ENCODE results near the gene AUNIP. TPM values are rescaled to one million over a fixed set of nuclear protein-coding genes. Genes with fewer than 3 reads are reported as not detected.

The AUNIP gene
- total RNA-seq, 1 experiment from 2014 or later = 9.4 TPM

DNA sequence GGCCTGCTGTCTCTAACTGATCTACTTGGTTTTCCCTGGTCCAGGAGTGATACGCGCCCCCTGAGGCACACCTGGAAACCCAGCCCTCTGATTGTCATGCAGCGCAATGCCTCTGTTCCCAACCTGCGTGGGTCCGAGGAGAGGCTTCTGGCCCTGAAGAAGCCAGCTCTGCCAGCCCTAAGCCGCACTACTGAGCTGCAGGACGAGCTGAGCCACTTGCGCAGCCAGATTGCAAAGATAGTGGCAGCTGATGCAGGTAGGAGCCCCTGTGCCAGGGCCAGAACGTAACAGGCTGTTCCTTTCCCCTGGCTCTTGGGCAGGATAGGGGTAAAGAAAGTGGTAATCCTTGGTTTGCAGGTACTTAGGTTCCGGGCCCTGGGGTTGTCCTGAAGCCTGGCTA lies 32.7 kb downstream of the AUNIP start:
- Mint-ChIP-seq H3K27me3 (ENCODE audit: insufficient read depth, unreplicated experiment) (no peaks in the 10 kb centered on the region), H3K36me3 (ENCODE audit: insufficient read depth, unreplicated experiment) (peaks cover 60% of the 10 kb centered on the region), H3K4me1 (ENCODE audit: insufficient read depth, unreplicated experiment) (peaks cover 14% of the 10 kb centered on the region), H3K4me3 (ENCODE audit: unreplicated experiment) (no peak overlapping the region), H3K9me3 (ENCODE audit: unreplicated experiment) (no peaks in the 10 kb centered on the region), H3K27ac (ENCODE audit: low read depth, unreplicated experiment) (no peak overlapping the region)
- DNase-seq (ENCODE audit: unreplicated experiment) = no peak
- ChIA-PET CTCF (interaction anchor here (0.6 to 1.1 kb wide), 3 partner anchors 13 to 704 kb away, joined by 3 read pairs; no protein-coding TSS in a partner anchor), POLR2A (no interaction called here)
- intact Hi-C loops (cut with micrococcal nuclease) = no loop called here
- no peak for TF ChIP-seq CTCF (IDR thresholded peaks at IDR 0.05; ENCODE audit: unreplicated experiment)
- no TSS peak for BruUV-seq (replicated peaks)

DNA sequence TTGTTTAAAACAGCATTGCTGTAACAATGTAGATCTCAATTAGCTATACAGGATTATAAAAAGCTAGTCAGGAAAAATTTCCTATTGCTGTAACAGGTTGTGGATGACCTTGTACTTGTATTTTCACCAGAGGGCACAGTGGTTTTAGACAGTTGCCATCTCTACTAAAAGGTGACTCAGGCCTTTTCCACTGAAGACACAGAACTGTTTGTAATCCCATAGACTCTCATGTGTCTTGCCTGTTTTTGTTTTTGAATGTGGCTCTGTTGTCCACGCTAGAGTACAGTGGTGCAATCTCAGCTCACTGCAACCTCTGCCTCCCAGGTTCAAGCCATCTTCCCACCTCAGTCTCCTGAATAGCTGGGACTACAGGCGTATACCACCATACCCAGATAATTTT lies 33.7 kb downstream of the AUNIP start:
- POLR2A ChIA-PET = interaction anchor here (1.0 kb wide), 1 partner anchor 77 kb away, joined by 3 read pairs; no protein-coding TSS in a partner anchor
- intact Hi-C loops (cut with micrococcal nuclease) = no loop called here
- DNase-seq (ENCODE audit: unreplicated experiment) = no peak
- no peak overlapping the region for H3K27ac Mint-ChIP-seq (ENCODE audit: low read depth, unreplicated experiment)
- H3K4me3 Mint-ChIP-seq (ENCODE audit: unreplicated experiment) = no peak overlapping the region
- CTCF ChIA-PET = interaction anchor here (0.7 to 1.1 kb wide), 3 partner anchors 209 to 705 kb away, joined by 3 read pairs; no protein-coding TSS in a partner anchor
- no TSS peak for BruUV-seq (replicated peaks)
- H3K9me3 Mint-ChIP-seq (ENCODE audit: unreplicated experiment) = no peaks in the 10 kb centered on the region
- H3K27me3 Mint-ChIP-seq (ENCODE audit: insufficient read depth, unreplicated experiment) = no peaks in the 10 kb centered on the region
- no peak for TF ChIP-seq CTCF (IDR thresholded peaks at IDR 0.05; ENCODE audit: unreplicated experiment)
- peaks cover 50% of the 10 kb centered on the region for H3K36me3 Mint-ChIP-seq (ENCODE audit: insufficient read depth, unreplicated experiment)
- H3K4me1 Mint-ChIP-seq (ENCODE audit: insufficient read depth, unreplicated experiment) = peaks cover 22% of the 10 kb centered on the region

DNA sequence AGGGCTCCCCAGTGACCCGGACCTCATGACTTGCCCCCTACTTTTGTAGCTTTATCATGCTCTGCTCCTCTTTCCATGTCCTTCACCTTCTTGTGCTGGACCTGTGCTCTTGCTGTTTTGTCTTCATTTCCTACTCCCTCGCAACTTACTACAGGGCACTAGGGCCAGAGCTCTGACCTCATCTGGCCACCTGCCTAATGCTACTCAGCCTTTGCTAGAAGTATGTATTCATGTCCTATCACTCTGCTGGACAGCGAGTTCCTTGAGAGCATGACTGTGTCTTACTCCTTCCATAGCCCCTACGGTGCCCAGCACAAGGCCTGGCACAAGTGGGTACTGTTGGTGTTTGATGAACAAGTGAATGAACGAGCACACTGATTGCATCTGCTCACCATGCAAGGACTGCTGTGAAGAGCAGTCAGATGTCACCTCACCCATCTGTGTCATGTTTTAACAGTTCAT lies 37.6 kb downstream of the AUNIP start:
- no TSS peak for BruUV-seq (replicated peaks)
- H3K9me3 Mint-ChIP-seq (ENCODE audit: unreplicated experiment) = no peaks in the 10 kb centered on the region
- TF ChIP-seq CTCF (IDR thresholded peaks at IDR 0.05; ENCODE audit: unreplicated experiment) = no peak
- H3K4me1 Mint-ChIP-seq (ENCODE audit: insufficient read depth, unreplicated experiment) = peaks cover 33% of the 10 kb centered on the region
- peak overlapping the region; percentile 79 for H3K4me3 Mint-ChIP-seq (ENCODE audit: unreplicated experiment)
- peak overlapping the region; percentile 89 for H3K27ac Mint-ChIP-seq (ENCODE audit: low read depth, unreplicated experiment)
- POLR2A ChIA-PET = interaction anchor here (1.0 to 4.9 kb wide), 8 partner anchors 9 to 176 kb away, joined by 3 to 46 read pairs (median 14); partner anchors contain the start of genes PAFAH2 and STMN1
- DNase-seq (ENCODE audit: unreplicated experiment) = peak; percentile 36
- intact Hi-C loops (cut with micrococcal nuclease) = loop anchor here (2.0 to 5.0 kb wide), 3 partner anchors 37 to 176 kb away; partner anchors contain the start of genes AUNIP and PAFAH2
- H3K27me3 Mint-ChIP-seq (ENCODE audit: insufficient read depth, unreplicated experiment) = no peaks in the 10 kb centered on the region
- CTCF ChIA-PET = interaction anchor here (0.9 to 1.3 kb wide), 3 partner anchors 10 to 15 kb away, joined by 3 to 5 read pairs (median 3); no protein-coding TSS in a partner anchor
- peaks cover 11% of the 10 kb centered on the region for H3K36me3 Mint-ChIP-seq (ENCODE audit: insufficient read depth, unreplicated experiment)

GRCh38 chr1:25821112-25821476 lies 38.2 kb downstream of the AUNIP start:
- intact Hi-C loops (cut with micrococcal nuclease) = loop anchor here (2.0 to 5.0 kb wide), 3 partner anchors 38 to 176 kb away; partner anchors contain the start of genes AUNIP and PAFAH2
- Mint-ChIP-seq H3K4me3 (ENCODE audit: unreplicated experiment) (peak overlapping the region; percentile 79), H3K9me3 (ENCODE audit: unreplicated experiment) (no peaks in the 10 kb centered on the region)

More at GRCh38 chr1:25821112-25821476, 38.2 kb downstream of the AUNIP start:
- no peaks in the 10 kb centered on the region for H3K27me3 Mint-ChIP-seq (ENCODE audit: insufficient read depth, unreplicated experiment)
- BruUV-seq (replicated peaks) = no TSS peak
- TF ChIP-seq CTCF (IDR thresholded peaks at IDR 0.05; ENCODE audit: unreplicated experiment) = no peak
- peaks cover 8% of the 10 kb centered on the region for H3K36me3 Mint-ChIP-seq (ENCODE audit: insufficient read depth, unreplicated experiment)
- POLR2A ChIA-PET = interaction anchor here (0.8 to 4.9 kb wide), 12 partner anchors 10 to 214 kb away, joined by 3 to 46 read pairs (median 14); partner anchors contain the start of genes PAFAH2, PAQR7 and STMN1
- peaks cover 33% of the 10 kb centered on the region for H3K4me1 Mint-ChIP-seq (ENCODE audit: insufficient read depth, unreplicated experiment)
- CTCF ChIA-PET = interaction anchor here (0.6 to 1.7 kb wide), 7 partner anchors 9 to 176 kb away, joined by 3 to 10 read pairs (median 4); partner anchors contain the start of gene PAFAH2
- peak overlapping the region; percentile 89 for H3K27ac Mint-ChIP-seq (ENCODE audit: low read depth, unreplicated experiment)
- no peak for DNase-seq (ENCODE audit: unreplicated experiment)
